ENCODE measurements around the gene NUDT4. TPM values are rescaled to one million over a fixed set of nuclear protein-coding genes. Genes with fewer than 3 reads are reported as not detected.

Gene NUDT4
- total RNA-seq, 1 experiment from 2014 or later, result 236 TPM

DNA sequence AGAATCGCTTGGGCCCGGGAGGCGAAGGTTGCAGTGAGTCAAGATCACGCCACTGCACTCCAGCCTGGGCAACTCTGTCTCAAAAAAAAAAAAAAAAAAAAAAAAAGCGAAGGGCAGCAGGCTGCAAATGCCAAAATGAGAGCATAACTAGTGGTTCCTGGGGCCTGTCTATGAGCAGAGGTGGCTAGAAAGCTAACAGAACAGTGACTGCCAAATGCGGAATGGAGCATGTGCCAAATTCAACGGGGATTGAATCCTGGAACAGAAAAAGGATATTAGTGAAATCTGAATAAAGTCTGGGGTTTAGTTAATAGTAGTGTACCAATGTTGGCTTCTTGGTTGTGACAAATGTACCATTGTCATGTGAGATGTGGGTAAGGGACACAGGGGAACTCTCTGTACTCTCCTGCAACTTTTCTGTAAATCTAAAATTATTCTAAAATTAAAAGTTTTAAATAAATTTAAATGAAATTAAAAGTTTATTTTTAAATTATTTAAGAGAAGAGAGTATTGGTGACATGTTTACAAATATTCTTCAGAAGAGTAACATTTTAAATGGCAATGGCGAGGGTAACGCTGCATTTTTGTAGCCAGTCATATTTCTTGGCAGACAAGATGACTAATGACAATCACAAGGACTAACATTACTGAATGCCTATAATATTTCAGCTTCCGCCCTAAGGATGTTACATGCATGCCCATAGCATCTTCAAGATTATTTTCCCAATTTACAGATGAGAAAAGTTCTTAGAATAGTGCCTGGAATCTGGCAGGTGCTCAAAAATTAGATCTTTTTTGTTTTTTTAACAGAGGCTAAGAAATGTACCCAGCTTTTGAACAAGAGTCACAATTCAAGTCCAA lies 28.9 kb upstream of the NUDT4 start:
- no peak overlapping the region for H3K4me3 ChIP-seq (ENCODE audit: low read depth, low read length)
- H3K27me3 ChIP-seq (replicated peaks; ENCODE audit: control insufficient read depth, insufficient read depth, low read length), result no peaks in the 10 kb centered on the region
- no peak for DNase-seq
- TF ChIP-seq CTCF (IDR thresholded peaks at IDR 0.05; ENCODE audit: insufficient read depth in 1 of 2, low read depth in 1 of 2, low read length in 1 of 2, severe bottlenecking in 1 of 2, unreplicated experiment in 1 of 2), result no peak
- intact Hi-C loops (cut with micrococcal nuclease; ENCODE audit: unreplicated experiment), result no loop called here
- Mint-ChIP-seq H3K36me3 (ENCODE audit: insufficient read depth, unreplicated experiment) (peaks cover 7% of the 10 kb centered on the region), H3K27ac (ENCODE audit: unreplicated experiment) (no peak overlapping the region), H3K9me3 (ENCODE audit: unreplicated experiment) (peaks cover 19% of the 10 kb centered on the region), H3K4me3 (ENCODE audit: unreplicated experiment) (no peak overlapping the region), H3K27me3 (ENCODE audit: insufficient read depth, unreplicated experiment) (no peaks in the 10 kb centered on the region), H3K4me1 (ENCODE audit: low read depth, unreplicated experiment) (peaks cover 29% of the 10 kb centered on the region)
- H3K4me1 ChIP-seq, result no peaks in the 10 kb centered on the region
- CTCF ChIA-PET, result interaction anchor here (0.5 kb wide), 1 partner anchor 26 kb away, joined by 5 read pairs; no protein-coding TSS in a partner anchor
- no peaks in the 10 kb centered on the region for H3K9me3 ChIP-seq
- no TSS peak for BruUV-seq (replicated peaks)
- POLR2A ChIA-PET, result no interaction called here
- no peaks in the 10 kb centered on the region for H3K36me3 ChIP-seq (ENCODE audit: control insufficient read depth, insufficient read depth, low read length)

DNA sequence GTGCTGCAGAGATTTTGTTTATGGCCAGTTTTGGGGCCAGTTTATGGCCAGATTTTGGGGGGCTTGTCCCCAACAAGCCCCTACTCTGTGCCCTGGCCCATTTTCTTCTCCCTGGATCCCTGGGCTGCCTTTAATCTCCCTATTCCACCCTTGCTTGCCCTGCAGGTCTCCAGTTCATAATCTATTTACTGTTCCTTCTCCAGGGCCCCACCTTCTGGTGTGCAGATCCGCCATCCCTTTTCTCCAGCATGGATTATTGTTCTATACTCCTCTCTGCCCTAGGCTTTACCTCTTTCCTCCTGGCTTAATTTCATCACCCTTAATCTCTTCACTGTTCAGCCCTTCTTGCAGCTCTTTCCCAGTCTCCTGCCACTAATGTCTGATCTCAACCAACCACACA lies 26.0 kb upstream of the NUDT4 start:
- Mint-ChIP-seq H3K4me3 (ENCODE audit: unreplicated experiment) (no peak overlapping the region), H3K27me3 (ENCODE audit: insufficient read depth, unreplicated experiment) (no peaks in the 10 kb centered on the region), H3K4me1 (ENCODE audit: low read depth, unreplicated experiment) (peaks cover 18% of the 10 kb centered on the region), H3K36me3 (ENCODE audit: insufficient read depth, unreplicated experiment) (peaks cover 7% of the 10 kb centered on the region), H3K9me3 (ENCODE audit: unreplicated experiment) (peaks cover 19% of the 10 kb centered on the region), H3K27ac (ENCODE audit: unreplicated experiment) (peak overlapping the region; percentile 24)
- Histone ChIP-seq H3K4me1 (no peaks in the 10 kb centered on the region), H3K27me3 (replicated peaks; ENCODE audit: control insufficient read depth, insufficient read depth, low read length) (no peaks in the 10 kb centered on the region), H3K36me3 (ENCODE audit: control insufficient read depth, insufficient read depth, low read length) (no peaks in the 10 kb centered on the region), H3K4me3 (ENCODE audit: low read depth, low read length) (no peak overlapping the region), H3K9me3 (no peaks in the 10 kb centered on the region)
- ChIA-PET CTCF (no interaction called here), POLR2A (no interaction called here)
- BruUV-seq (replicated peaks), result no TSS peak
- no peak for DNase-seq
- TF ChIP-seq CTCF (IDR thresholded peaks at IDR 0.05; ENCODE audit: insufficient read depth in 1 of 2, low read depth in 1 of 2, low read length in 1 of 2, severe bottlenecking in 1 of 2, unreplicated experiment in 1 of 2), result no peak
- intact Hi-C loops (cut with micrococcal nuclease; ENCODE audit: unreplicated experiment), result no loop called here

DNA sequence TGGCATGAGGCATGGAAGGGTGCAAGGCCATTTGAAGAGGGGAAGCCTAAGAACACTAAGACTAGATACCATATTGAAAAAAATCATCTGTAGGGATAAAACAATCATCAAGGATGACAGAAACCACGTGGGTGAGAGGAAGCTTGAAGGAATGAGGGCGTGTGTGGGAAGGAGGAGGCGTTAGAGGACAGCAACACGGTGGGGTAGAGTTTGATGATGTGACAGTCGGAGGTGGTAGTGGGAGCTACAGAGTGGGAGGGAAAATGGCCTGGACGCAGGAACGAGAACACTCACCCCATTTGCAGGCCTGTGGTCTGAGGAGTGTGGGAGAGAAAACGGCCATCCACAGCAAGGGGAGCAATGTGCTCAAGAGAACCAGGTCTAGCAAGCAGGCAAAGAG lies 25.4 kb upstream of the NUDT4 start:
- no peak overlapping the region for H3K27ac Mint-ChIP-seq (ENCODE audit: unreplicated experiment)
- H3K9me3 Mint-ChIP-seq (ENCODE audit: unreplicated experiment), result peaks cover 19% of the 10 kb centered on the region
- no peak for TF ChIP-seq CTCF (IDR thresholded peaks at IDR 0.05; ENCODE audit: insufficient read depth in 1 of 2, low read depth in 1 of 2, low read length in 1 of 2, severe bottlenecking in 1 of 2, unreplicated experiment in 1 of 2)
- BruUV-seq (replicated peaks), result no TSS peak
- ChIA-PET POLR2A (no interaction called here), CTCF (no interaction called here)
- DNase-seq, result no peak
- H3K36me3 Mint-ChIP-seq (ENCODE audit: insufficient read depth, unreplicated experiment), result peaks cover 7% of the 10 kb centered on the region
- no peaks in the 10 kb centered on the region for H3K4me1 ChIP-seq
- H3K4me3 ChIP-seq (ENCODE audit: low read depth, low read length), result no peak overlapping the region
- peaks cover 16% of the 10 kb centered on the region for H3K4me1 Mint-ChIP-seq (ENCODE audit: low read depth, unreplicated experiment)
- H3K9me3 ChIP-seq, result no peaks in the 10 kb centered on the region
- H3K4me3 Mint-ChIP-seq (ENCODE audit: unreplicated experiment), result no peak overlapping the region
- intact Hi-C loops (cut with micrococcal nuclease; ENCODE audit: unreplicated experiment), result no loop called here
- no peaks in the 10 kb centered on the region for H3K36me3 ChIP-seq (ENCODE audit: control insufficient read depth, insufficient read depth, low read length)
- H3K27me3 ChIP-seq (replicated peaks; ENCODE audit: control insufficient read depth, insufficient read depth, low read length), result no peaks in the 10 kb centered on the region
- no peaks in the 10 kb centered on the region for H3K27me3 Mint-ChIP-seq (ENCODE audit: insufficient read depth, unreplicated experiment)
